ENCODE results near the gene GPR78. TPM values are rescaled to one million over a fixed set of nuclear protein-coding genes. Genes with fewer than 3 reads are reported as not detected.

The GPR78 gene
- total and polyA plus RNA-seq, 2 of the 4 experiments (the other 2 are of a cell fraction): under 0.01 to 0.10 TPM

DNA sequence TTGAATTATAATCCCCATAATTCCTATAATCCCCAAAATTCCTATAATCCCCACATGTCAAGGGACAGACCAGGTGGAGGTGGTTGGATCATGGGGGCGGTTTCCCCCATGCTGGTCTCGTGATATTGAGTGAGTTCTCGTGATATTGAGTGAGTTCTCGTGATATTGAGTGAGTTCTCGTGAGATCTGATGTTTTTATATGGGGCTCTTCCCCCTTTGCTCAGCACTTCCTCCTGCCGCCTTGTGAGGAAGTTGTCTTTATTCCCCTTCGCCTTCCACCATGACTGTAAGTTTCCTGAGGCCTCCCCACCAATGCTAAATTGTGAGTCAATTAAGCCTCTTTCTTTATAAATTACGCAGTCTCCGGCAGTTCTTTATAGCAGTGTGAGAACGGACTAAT is 36.6 kb upstream of the GPR78 start:
- no peak overlapping the region for H3K23ac ChIP-seq (ENCODE audit: low read depth, low read length)
- H3K27ac ChIP-seq (ENCODE audit: insufficient read depth, low read length): no peak overlapping the region
- no peak overlapping the region for H2BK15ac ChIP-seq (ENCODE audit: low read depth, low read length)
- no peak overlapping the region for H4K8ac ChIP-seq (ENCODE audit: low read depth in 2 of 2, low read length in 2 of 2)
- no peak overlapping the region for H3K4me2 ChIP-seq (ENCODE audit: low read depth, low read length)
- TF ChIP-seq RFX5 (IDR thresholded peaks at IDR 0.05; ENCODE audit: low read depth, low read length) (no peak), USF2 (IDR thresholded peaks at IDR 0.05; ENCODE audit: low read depth, low read length) (no peak), MAZ (IDR thresholded peaks at IDR 0.05; ENCODE audit: borderline replicate concordance, low read depth, low read length) (no peak), SMC3 (IDR thresholded peaks at IDR 0.05; ENCODE audit: low read depth, low read length) (no peak)
- in situ Hi-C loops (cut with MboI; ENCODE audit: low sequenced_read_pairs) (no loop called here), intact Hi-C loops (cut with micrococcal nuclease) (no loop called here), dilution Hi-C loops (cut with HindIII; ENCODE audit: low sequenced_read_pairs, unreplicated experiment) (no loop called here)
- H3K4me1 ChIP-seq (ENCODE audit: control insufficient read depth, insufficient read depth, low read length): peaks cover 2% of the 10 kb centered on the region; the same call in 1 of the 2 replicates
- no peaks in the 10 kb centered on the region for H3K79me1 ChIP-seq (ENCODE audit: low read depth in 1 of 2, low read length in 2 of 2)
- no peaks in the 10 kb centered on the region for H4K20me1 ChIP-seq (ENCODE audit: insufficient read depth, low read length)
- CTCF ChIA-PET: no interaction called here
- H3K9me1 ChIP-seq (ENCODE audit: insufficient read depth, low read length): no peaks in the 10 kb centered on the region
- POLR2A ChIA-PET (ENCODE audit: unreplicated experiment): no interaction called here
- H2AK9ac ChIP-seq (replicated peaks; ENCODE audit: low read depth, low read length, poor library complexity): no peak overlapping the region
- H4K5ac ChIP-seq (ENCODE audit: low read depth, low read length): no peak overlapping the region
- 80% methylated on average over 1 of the region's 10 CpGs; no CpG with 5 or more reads in 1 of the 2 experiments for WGBS, 2 experiments (ENCODE audit: extremely low coverage in 2 of 2, insufficient read length in 1 of 2)
- H2BK5ac ChIP-seq (ENCODE audit: low read depth, low read length, poor library complexity, severe bottlenecking): no peak overlapping the region
- no TSS peak for BruUV-seq (replicated peaks)
- peaks cover 6% of the 10 kb centered on the region; the same call in 1 of the 2 replicates for H3K27me3 ChIP-seq (ENCODE audit: control insufficient read depth, insufficient read depth, low read length)
- ATAC-seq (ENCODE audit: low read depth) (no peak), DNase-seq (no peak)
- no peak overlapping the region for H3K14ac ChIP-seq (replicated peaks; ENCODE audit: low read depth, low read length)
- H2BK120ac ChIP-seq (ENCODE audit: low read depth, low read length): no peak overlapping the region
- H3K18ac ChIP-seq (ENCODE audit: low read depth, low read length): no peak overlapping the region
- H2AFZ ChIP-seq (replicated peaks; ENCODE audit: low read length, poor library complexity): no peak overlapping the region
- no peaks in the 10 kb centered on the region for H3K36me3 ChIP-seq (ENCODE audit: control insufficient read depth, insufficient read depth, low read length)
- no peak overlapping the region for H4K91ac ChIP-seq (ENCODE audit: insufficient read depth, low read depth, low read length)
- no peak overlapping the region for H3K4ac ChIP-seq (ENCODE audit: low read depth, low read length)
- no peak overlapping the region for H2AK5ac ChIP-seq (ENCODE audit: low read depth, low read length)
- H3K56ac ChIP-seq (ENCODE audit: extremely low read depth, insufficient read depth, low read length): no peak overlapping the region
- H3K9ac ChIP-seq (ENCODE audit: low read depth, low read length): no peak overlapping the region
- H2BK20ac ChIP-seq (ENCODE audit: low read depth, low read length): no peak overlapping the region
- no peaks in the 10 kb centered on the region for H3K9me3 ChIP-seq (ENCODE audit: control insufficient read depth, insufficient read depth, low read length)
- H3K4me3 ChIP-seq (ENCODE audit: insufficient read depth, low read depth, low read length): no peak overlapping the region

Measured in IMR-90 (cell line).